LNCAP (cell line): ENCODE data around the gene KIAA1217.

ENCODE experiments used
- CTCF ChIP-seq: fragments of 450-650 bp; IDR thresholded peaks from 2 replicates; pipeline ENCODE4 v1.5.1; 2017; ENCODE audit warnings: mild to moderate bottlenecking

The KIAA1217 gene

GRCh38 chr10:24484771-24485170 lies 275.8 kb downstream of the KIAA1217 start:
- TF ChIP-seq CTCF: no peak

- TF ChIP-seq CTCF: no peak
Measured at GRCh38 chr10:24485304-24485703, 276.4 kb downstream of the KIAA1217 start.

GRCh38 chr10:24488631-24489030 lies 279.7 kb downstream of the KIAA1217 start:
- no peak for TF ChIP-seq CTCF

GRCh38 chr10:24493165-24493564 lies 284.2 kb downstream of the KIAA1217 start:
- no peak for TF ChIP-seq CTCF

- TF ChIP-seq CTCF: no peak
Measured at GRCh38 chr10:24494236-24494635, 285.3 kb downstream of the KIAA1217 start.

- TF ChIP-seq CTCF: no peak
Measured at GRCh38 chr10:24494777-24495176, 285.8 kb downstream of the KIAA1217 start.

- no peak for TF ChIP-seq CTCF
Measured at GRCh38 chr10:24495666-24496460, 286.9 kb downstream of the KIAA1217 start.

- TF ChIP-seq CTCF: no peak
Measured at GRCh38 chr10:24496906-24497305, 288.0 kb downstream of the KIAA1217 start.
